CD4-positive, alpha-beta memory T cell (primary cell): ENCODE data around the gene CDK7. TPM values are rescaled to one million over a fixed set of nuclear protein-coding genes. Genes with fewer than 3 reads are reported as not detected.
"Not testable (repeated sequence)": the region's sequence is repeated elsewhere in the genome, so short reads cannot be mapped to it uniquely, and the experiment has no call there.

Experiments used
- CTCF ChIA-PET: fragments of 350-600 bp; sonication (Branson Sonifier 250); formaldehyde crosslinking; loops from one replicate; lab custom pipeline; 2021; ENCODE audit warnings: inconsistent platforms; ENCODE audit not compliant: partially characterized antibody; lab: Charles Lee
- POLR2A ChIA-PET: fragments of 350-600 bp; sonication (Branson Sonifier 250); formaldehyde crosslinking; loops from one replicate; lab custom pipeline; 2021; ENCODE audit not compliant: partially characterized antibody; lab: Charles Lee
- DNase-seq, 5 donors: peaks; one replicate each; pipeline versions ENCODE4 v3.0.0 to v3.0.0-alpha.2; 2020 to 2022; ENCODE audit warnings: mixed read lengths in 1 of 5
- H3K27ac ChIP-seq: one replicate; pipeline ENCODE4 v1.7.0; 2013; ENCODE audit warnings: low read depth, low read length
- H3K27me3 ChIP-seq: 2 replicates; pipeline ENCODE4 v1.7.0; 2013; ENCODE audit warnings: mild to moderate bottlenecking, low read length, moderate library complexity; ENCODE audit not compliant: insufficient read depth
- H3K36me3 ChIP-seq: 2 replicates; pipeline ENCODE4 v1.7.0; 2013; ENCODE audit warnings: mild to moderate bottlenecking, low read length, moderate library complexity; ENCODE audit not compliant: insufficient read depth
- H3K4me1 ChIP-seq: 2 replicates; pipeline ENCODE4 v1.7.0; 2013; ENCODE audit warnings: mild to moderate bottlenecking, low read length, moderate library complexity; ENCODE audit not compliant: insufficient read depth
- H3K4me3 ChIP-seq, 2 donors: one replicate each; pipeline ENCODE4 v1.7.0; 2013; ENCODE audit warnings: low read length in 2 of 2, mild to moderate bottlenecking in 1 of 2
- H3K9me3 ChIP-seq, 2 donors: one replicate each; pipeline ENCODE4 v1.7.0; 2013; ENCODE audit warnings: low read length in 2 of 2, control low read depth in 1 of 2; ENCODE audit not compliant: control insufficient read depth in 1 of 2
- H3K27ac Mint-ChIP-seq, 7 donors: one replicate each; pipeline ENCODE4 v1.8.0; 2020 to 2021; ENCODE audit warnings: mixed read lengths in 7 of 7, mild to moderate bottlenecking in 6 of 7, inconsistent platforms in 3 of 7, moderate library complexity in 3 of 7
- H3K27me3 Mint-ChIP-seq, 2 donors: one replicate each; pipeline ENCODE4 v1.8.0; 2020 to 2021; ENCODE audit warnings: mixed read lengths in 2 of 2
- H3K36me3 Mint-ChIP-seq, 2 donors: one replicate each; pipeline ENCODE4 v1.8.0; 2020 to 2021; ENCODE audit warnings: mixed read lengths in 2 of 2, inconsistent platforms in 1 of 2, mild to moderate bottlenecking in 1 of 2
- H3K4me1 Mint-ChIP-seq, 4 donors: one replicate each; pipeline ENCODE4 v1.8.0; 2020 to 2021; ENCODE audit warnings: mixed read lengths in 4 of 4, mild to moderate bottlenecking in 1 of 4
- H3K4me3 Mint-ChIP-seq, 8 donors: one replicate each; pipeline ENCODE4 v1.8.0; 2020 to 2021; ENCODE audit warnings: mixed read lengths in 8 of 8, mild to moderate bottlenecking in 7 of 8, moderate library complexity in 6 of 8, inconsistent platforms in 3 of 8
- H3K9me3 Mint-ChIP-seq, 8 donors: one replicate each; pipeline ENCODE4 v1.8.0; 2020 to 2021; ENCODE audit warnings: mixed read lengths in 8 of 8, mild to moderate bottlenecking in 5 of 8, inconsistent platforms in 3 of 8, moderate library complexity in 1 of 8
- intact Hi-C: fragments of 100-400 bp; cut with micrococcal nuclease; formaldehyde crosslinking; loops from one replicate; pipeline ENCODE4 v1.15.1; 2023
- polyA plus RNA-seq, 2 donors: library from polyadenylated mRNA; unstranded; fragments of 300-500 nt; fragmentation: Illumina TruSeq; gene quantifications; one replicate each; pipeline ENCODE4 v1.2.3, GENCODE V29; 2021
- total RNA-seq, 2 experiments: library from RNA; stranded (reverse); gene quantifications; one replicate each; pipeline ENCODE4 v1.2.3, GENCODE V29; 2021

Gene CDK7
- total and polyA plus RNA-seq, 4 experiments from 2014 or later = 16.5 to 34.4 (median 22.6) TPM

DNA sequence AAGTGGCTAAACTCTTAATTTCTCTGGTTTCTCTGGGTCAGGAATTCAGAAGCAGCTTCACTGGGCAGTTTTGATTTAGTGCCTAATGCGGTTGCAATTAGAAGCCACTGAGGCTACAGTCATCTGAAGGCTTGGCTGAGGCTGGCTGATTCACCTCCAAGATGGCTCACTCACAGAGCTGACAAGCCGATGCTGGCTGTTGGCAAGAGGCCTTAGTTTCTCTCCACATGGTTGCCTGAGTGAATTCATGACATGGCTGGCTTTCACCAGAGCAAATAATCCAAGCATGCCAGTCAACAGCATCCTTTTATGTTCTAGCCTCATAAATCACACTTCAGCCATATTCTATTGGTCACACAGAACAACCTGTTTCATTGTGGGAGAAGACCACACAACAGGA is 2.8 kb upstream of the CDK7 start:
- Mint-ChIP-seq H3K27me3 (no peaks in the 10 kb centered on the region), H3K36me3 (peaks cover 0 to 18% of the 10 kb centered on the region in 2 donors), H3K4me1 (peaks cover 9 to 32% (median 18%) of the 10 kb centered on the region in 4 donors), H3K9me3 (no peaks in the 10 kb centered on the region), H3K4me3 (no peak overlapping the region), H3K27ac (peak overlapping the region in 3 of 7 donors; percentile 24 to 69 (median 68))
- no peaks in the 10 kb centered on the region for H3K27me3 ChIP-seq
- CTCF ChIA-PET = no interaction called here
- H3K27ac ChIP-seq = no peak overlapping the region
- no peak for DNase-seq
- intact Hi-C loops = loop anchor here (5.0 kb wide), 1 partner anchor 190 kb away; no protein-coding TSS in a partner anchor
- no peak overlapping the region for H3K4me3 ChIP-seq
- H3K36me3 ChIP-seq = peaks cover 13% of the 10 kb centered on the region
- H3K9me3 ChIP-seq = no peaks in the 10 kb centered on the region
- H3K4me1 ChIP-seq = peaks cover 17% of the 10 kb centered on the region
- POLR2A ChIA-PET = interaction anchor here (7.8 kb wide), 1 partner anchor 13 kb away, joined by 81 read pairs; a partner anchor contains a TSS

DNA sequence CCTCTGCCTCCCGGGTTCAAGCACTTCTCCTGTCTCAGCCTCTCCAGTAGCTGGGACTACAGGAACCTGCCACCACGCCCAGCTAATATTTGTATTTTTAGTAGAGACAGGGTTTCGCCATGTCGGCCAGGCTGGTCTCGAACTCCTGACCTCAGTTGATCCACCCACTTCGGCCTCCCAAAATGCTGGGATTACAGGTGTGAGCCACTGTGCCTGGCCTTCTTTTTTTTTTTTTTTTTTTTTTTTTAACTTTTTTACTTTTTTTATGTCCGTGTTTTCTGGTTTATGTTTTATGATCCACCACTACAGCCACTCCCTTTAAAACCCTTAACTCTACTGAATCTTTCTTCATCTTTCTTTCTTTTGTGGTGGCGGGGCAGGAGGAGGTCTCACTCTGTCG is 2.0 kb downstream of the CDK7 start:
- intact Hi-C loops, H3K9me3 Mint-ChIP-seq, H3K27ac ChIP-seq, H3K36me3 ChIP-seq, H3K9me3 ChIP-seq, H3K27me3 Mint-ChIP-seq, H3K27me3 ChIP-seq, DNase-seq, H3K4me3 ChIP-seq: not testable (repeated sequence)
- peak overlapping the region in 7 of 8 donors; percentile 43 to 86 (median 70) for H3K4me3 Mint-ChIP-seq
- peaks cover 31% of the 10 kb centered on the region for H3K4me1 ChIP-seq
- ChIA-PET POLR2A (interaction anchor here (7.8 kb wide), 1 partner anchor 18 kb away, joined by 81 read pairs; a partner anchor contains a TSS), CTCF (interaction anchor here (1.6 kb wide), 1 partner anchor 143 kb away, joined by 4 read pairs; the partner anchor contains the start of gene SLC30A5)
- peaks cover 17 to 36% of the 10 kb centered on the region in 2 donors for H3K36me3 Mint-ChIP-seq
- peaks cover 36 to 72% (median 52%) of the 10 kb centered on the region in 4 donors for H3K4me1 Mint-ChIP-seq
- peak overlapping the region in 4 of 7 donors; percentile 31 to 89 (median 78) for H3K27ac Mint-ChIP-seq

DNA sequence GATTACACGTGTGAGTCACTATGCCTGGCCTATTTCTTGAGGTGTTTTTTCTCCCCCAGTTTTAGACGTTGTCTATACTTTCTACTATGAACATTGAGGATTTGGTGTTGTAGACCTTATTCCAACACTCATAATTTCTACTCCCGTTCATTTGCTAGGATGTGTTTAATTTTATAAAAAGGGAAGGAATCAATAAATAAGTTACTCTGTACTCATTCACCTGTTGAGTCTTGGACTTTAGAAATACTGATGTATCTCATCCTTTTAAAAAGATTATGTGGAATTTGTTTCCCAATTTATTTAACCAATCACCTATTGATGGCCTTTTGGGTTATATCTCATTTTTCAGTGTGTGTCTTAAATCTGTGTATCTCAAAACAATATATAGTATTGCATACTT is 3.2 kb downstream of the CDK7 start:
- Mint-ChIP-seq H3K4me1 (peaks cover 41 to 81% (median 59%) of the 10 kb centered on the region in 4 donors), H3K4me3 (peak overlapping the region in 7 of 8 donors; percentile 8 to 86 (median 63)), H3K27me3 (no peaks in the 10 kb centered on the region), H3K27ac (peak overlapping the region in 3 of 7 donors; percentile 43 to 51 (median 46)), H3K9me3 (no peaks in the 10 kb centered on the region), H3K36me3 (peaks cover 25 to 40% of the 10 kb centered on the region in 2 donors)
- Histone ChIP-seq H3K27me3 (no peaks in the 10 kb centered on the region), H3K9me3 (no peaks in the 10 kb centered on the region), H3K27ac (no peak overlapping the region), H3K4me3 (no peak overlapping the region), H3K36me3 (peaks cover 5% of the 10 kb centered on the region), H3K4me1 (peaks cover 32% of the 10 kb centered on the region)
- no peak for DNase-seq
- intact Hi-C loops = no loop called here
- CTCF ChIA-PET = interaction anchor here (0.8 kb wide), 1 partner anchor 25 kb away, joined by 3 read pairs; no protein-coding TSS in a partner anchor
- POLR2A ChIA-PET = no interaction called here

DNA sequence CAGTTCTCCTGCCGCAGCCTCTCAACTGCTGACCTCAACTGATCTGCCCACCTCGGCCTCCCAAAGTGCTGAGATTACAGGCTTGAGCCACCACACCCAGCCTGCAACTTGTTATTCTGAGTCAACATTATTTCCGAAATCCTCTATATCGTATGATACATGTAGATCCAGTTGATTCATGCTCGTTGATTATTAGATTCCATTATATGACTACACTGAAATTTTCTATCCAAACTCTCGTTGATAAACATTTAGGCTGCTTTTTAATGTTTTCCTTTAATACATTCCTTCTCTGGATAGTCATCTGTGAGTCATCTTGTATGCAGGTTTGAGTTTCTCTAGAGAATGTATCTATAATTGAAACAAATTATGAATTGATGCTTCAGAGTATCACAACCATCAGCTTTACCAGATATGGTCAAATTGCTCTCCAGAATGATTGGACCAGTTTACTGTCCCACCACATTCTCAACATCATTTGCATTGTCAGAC is 4.1 kb downstream of the CDK7 start:
- Histone ChIP-seq H3K9me3 (no peaks in the 10 kb centered on the region), H3K4me1 (peaks cover 38% of the 10 kb centered on the region), H3K27me3 (no peaks in the 10 kb centered on the region), H3K4me3 (no peak overlapping the region), H3K27ac (no peak overlapping the region), H3K36me3 (peaks cover 5% of the 10 kb centered on the region)
- H3K4me1 Mint-ChIP-seq = peaks cover 46 to 87% (median 64%) of the 10 kb centered on the region in 4 donors
- ChIA-PET CTCF (interaction anchor here (0.5 to 0.6 kb wide), 2 partner anchors 32 to 100 kb away, joined by 3 read pairs; no protein-coding TSS in a partner anchor), POLR2A (no interaction called here)
- H3K36me3 Mint-ChIP-seq = peaks cover 32 to 45% of the 10 kb centered on the region in 2 donors
- no peaks in the 10 kb centered on the region for H3K9me3 Mint-ChIP-seq
- intact Hi-C loops = no loop called here
- DNase-seq = no peak
- H3K4me3 Mint-ChIP-seq = peak overlapping the region in 5 of 8 donors; percentile 11 to 53 (median 38)
- H3K27me3 Mint-ChIP-seq = no peaks in the 10 kb centered on the region
- H3K27ac Mint-ChIP-seq = peak overlapping the region in 2 of 7 donors; percentile 13 to 45

DNA sequence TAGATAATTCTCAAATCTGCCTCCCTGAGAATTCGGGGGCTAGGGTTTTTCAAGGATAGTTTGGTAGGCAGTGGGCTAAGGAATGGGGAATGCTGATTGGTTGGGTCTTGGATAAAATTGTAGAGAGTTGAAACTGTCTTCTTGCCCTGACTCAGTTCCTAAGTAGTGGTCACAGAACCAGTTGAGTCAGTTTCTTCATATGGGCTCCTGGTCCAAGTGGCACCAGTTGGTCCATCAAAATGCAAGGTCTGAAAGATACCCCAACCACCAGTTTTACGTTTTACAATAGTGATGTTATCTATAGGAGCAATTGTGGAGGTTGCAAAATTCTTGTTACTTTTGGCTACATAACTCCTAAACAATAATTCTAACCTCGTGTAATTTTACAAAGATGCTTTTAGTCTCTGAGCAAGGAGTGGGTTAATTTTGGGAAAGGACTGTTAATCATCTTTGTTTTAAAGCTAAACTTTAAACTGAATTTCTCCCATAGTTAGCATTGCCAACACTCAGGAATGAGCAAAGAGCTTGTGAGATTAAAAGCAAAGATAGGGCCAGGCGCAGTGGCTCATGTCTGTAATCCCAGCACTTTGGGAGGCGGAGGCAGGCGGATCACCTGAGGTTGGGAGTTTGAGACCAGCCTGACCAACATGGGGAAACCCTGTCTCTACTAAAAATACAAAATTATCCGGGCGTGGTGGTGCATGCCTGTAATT is 7.7 kb downstream of the CDK7 start:
- H3K27ac ChIP-seq = no peak overlapping the region
- H3K27me3 ChIP-seq = no peaks in the 10 kb centered on the region
- H3K27ac Mint-ChIP-seq = peak overlapping the region in 3 of 7 donors; percentile 4 to 38 (median 5)
- H3K4me3 Mint-ChIP-seq = no peak overlapping the region
- peaks cover 39 to 51% of the 10 kb centered on the region in 2 donors for H3K36me3 Mint-ChIP-seq
- DNase-seq = no peak
- POLR2A ChIA-PET = no interaction called here
- CTCF ChIA-PET = interaction anchor here (1.0 kb wide), 1 partner anchor 73 kb away, joined by 4 read pairs; no protein-coding TSS in a partner anchor
- peaks cover under 1% of the 10 kb centered on the region for H3K36me3 ChIP-seq
- peaks cover 47 to 77% (median 63%) of the 10 kb centered on the region in 4 donors for H3K4me1 Mint-ChIP-seq
- no peaks in the 10 kb centered on the region for H3K9me3 ChIP-seq
- H3K27me3 Mint-ChIP-seq = no peaks in the 10 kb centered on the region
- intact Hi-C loops = no loop called here
- peaks cover 0 to 4% (median under 1%) of the 10 kb centered on the region in 8 donors for H3K9me3 Mint-ChIP-seq
- H3K4me3 ChIP-seq = no peak overlapping the region
- peaks cover 16% of the 10 kb centered on the region for H3K4me1 ChIP-seq

DNA sequence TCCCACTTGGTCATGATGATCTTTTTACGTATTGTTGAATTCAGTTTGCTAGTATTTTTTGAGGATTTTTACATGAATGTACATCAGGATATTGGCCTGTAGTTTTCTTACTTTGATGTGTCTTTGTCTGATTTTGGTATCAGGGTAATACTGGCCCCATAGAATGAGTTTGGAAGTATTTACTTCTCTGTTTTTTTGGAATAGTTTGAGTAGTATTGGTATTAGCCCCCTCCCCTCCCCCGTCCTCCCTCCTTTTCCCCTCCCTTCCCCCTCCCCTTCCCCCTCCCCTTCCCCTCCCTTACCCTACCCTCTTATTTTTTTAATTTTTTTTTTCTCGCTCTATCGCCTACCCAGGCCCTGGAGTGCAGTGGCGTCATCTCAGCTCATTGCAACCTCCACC is 10.3 kb downstream of the CDK7 start:
- no peak for DNase-seq
- H3K36me3 Mint-ChIP-seq = peaks cover 37 to 63% of the 10 kb centered on the region in 2 donors
- Histone ChIP-seq H3K27me3 (no peaks in the 10 kb centered on the region), H3K36me3 (no peaks in the 10 kb centered on the region), H3K4me1 (peaks cover 7% of the 10 kb centered on the region), H3K9me3 (no peaks in the 10 kb centered on the region), H3K27ac (no peak overlapping the region), H3K4me3 (no peak overlapping the region)
- no peaks in the 10 kb centered on the region for H3K27me3 Mint-ChIP-seq
- peak overlapping the region in 2 of 7 donors; percentile 35 to 46 for H3K27ac Mint-ChIP-seq
- POLR2A ChIA-PET = no interaction called here
- CTCF ChIA-PET = no interaction called here
- intact Hi-C loops = no loop called here
- peaks cover 35 to 63% (median 52%) of the 10 kb centered on the region in 4 donors for H3K4me1 Mint-ChIP-seq
- peaks cover 0 to 11% (median 4%) of the 10 kb centered on the region in 8 donors for H3K9me3 Mint-ChIP-seq
- peak overlapping the region in 1 of 8 donors; percentile 3 for H3K4me3 Mint-ChIP-seq

DNA sequence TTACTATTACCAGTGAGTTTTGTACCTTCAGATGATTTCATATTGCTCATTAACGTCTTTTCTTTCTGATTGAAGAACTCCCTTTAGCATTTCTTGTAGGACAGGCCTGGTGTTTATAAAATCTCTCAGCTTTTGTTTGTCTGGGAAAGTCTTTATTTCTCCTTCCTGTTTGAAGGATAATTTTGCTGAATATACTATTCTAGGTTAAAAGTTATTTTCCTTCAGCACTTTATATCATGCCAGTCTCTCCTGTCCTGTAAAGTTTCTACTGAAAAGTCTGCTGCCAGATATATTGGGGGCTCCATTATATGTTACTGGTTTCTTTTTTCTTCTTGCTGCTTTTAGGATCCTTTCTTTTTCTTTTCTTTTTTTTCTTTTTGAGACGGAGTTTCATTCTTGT is 13.3 kb downstream of the CDK7 start:
- Histone ChIP-seq H3K9me3 (no peaks in the 10 kb centered on the region), H3K36me3 (no peaks in the 10 kb centered on the region), H3K27ac (no peak overlapping the region), H3K4me1 (peaks cover 8% of the 10 kb centered on the region), H3K4me3 (no peak overlapping the region), H3K27me3 (no peaks in the 10 kb centered on the region)
- CTCF ChIA-PET = no interaction called here
- DNase-seq = no peak
- H3K27ac Mint-ChIP-seq = no peak overlapping the region
- no peak overlapping the region for H3K4me3 Mint-ChIP-seq
- peaks cover 32 to 48% of the 10 kb centered on the region in 2 donors for H3K36me3 Mint-ChIP-seq
- intact Hi-C loops = no loop called here
- POLR2A ChIA-PET = no interaction called here
- peaks cover 24 to 46% (median 34%) of the 10 kb centered on the region in 4 donors for H3K4me1 Mint-ChIP-seq
- no peaks in the 10 kb centered on the region for H3K27me3 Mint-ChIP-seq
- peaks cover 0 to 11% (median 4%) of the 10 kb centered on the region in 8 donors for H3K9me3 Mint-ChIP-seq
